OCI-LY3 (cell line): ENCODE data around the gene JMJD8.

Experiments
- CTCF ChIP-seq: fragments of 200-600, 300-600 bp; sonication (generic); IDR thresholded peaks from 2 replicates; pipeline ENCODE4 v1.5.1; 2014; ENCODE audit warnings: antibody characterized with exemption, low read length, low read depth
- EZH2phosphoT487 ChIP-seq: fragments of 200-600 bp; shearing (Covaris generic); IDR thresholded peaks from 2 replicates; pipeline ENCODE4 v1.6.1; 2018; ENCODE audit warnings: antibody characterized with exemption, mixed run types, low read depth

- TF ChIP-seq CTCF: no peak
- no peak for TF ChIP-seq EZH2phosphoT487
Observed at GRCh38 chr16:725463-726187, 41.5 kb upstream of the JMJD8 start.
